Neuronal stem cell (in vitro differentiated cells): ENCODE results near the gene SPRYD3.
A peak's percentile ranks its signal among the peaks of the same experiment; 100 is the strongest.

Source experiments
- DNase-seq: peaks from one replicate; pipeline ENCODE4 v3.0.0-alpha.2; 2013; ENCODE audit warnings: low spot score
- H2AFZ ChIP-seq: one replicate; pipeline ENCODE4 v1.6.1; 2013; ENCODE audit warnings: mild to moderate bottlenecking, low read length, inconsistent platforms
- H2AK5ac ChIP-seq: 2 replicates; pipeline ENCODE4 v1.6.1; 2013; ENCODE audit warnings: low read depth, mild to moderate bottlenecking, inconsistent platforms, low read length, moderate library complexity, mixed read lengths
- H2BK120ac ChIP-seq: 2 replicates; pipeline ENCODE4 v1.6.1; 2013; ENCODE audit warnings: low read depth, mild to moderate bottlenecking, inconsistent platforms, low read length, moderate library complexity, mixed read lengths
- H2BK12ac ChIP-seq: one replicate; pipeline ENCODE4 v1.6.1; 2013; ENCODE audit warnings: low read length, inconsistent platforms
- H2BK15ac ChIP-seq: 2 replicates; pipeline ENCODE4 v1.6.1; 2013; ENCODE audit warnings: mild to moderate bottlenecking, low read length, inconsistent platforms, mixed read lengths
- H2BK5ac ChIP-seq: one replicate; pipeline ENCODE4 v1.6.1; 2013; ENCODE audit warnings: inconsistent platforms, mild to moderate bottlenecking, low read length, moderate library complexity
- H3K14ac ChIP-seq: one replicate; pipeline ENCODE4 v1.6.1; 2013; ENCODE audit warnings: low read length, inconsistent platforms
- H3K18ac ChIP-seq: 2 replicates; pipeline ENCODE4 v1.6.1; 2013; ENCODE audit warnings: low read length, inconsistent platforms
- H3K23ac ChIP-seq: 2 replicates; pipeline ENCODE4 v1.6.1; 2013; ENCODE audit warnings: low read depth, mild to moderate bottlenecking, mixed read lengths, low read length, inconsistent platforms; ENCODE audit not compliant: poor library complexity
- H3K27ac ChIP-seq: replicated peaks from 3 replicates; pipeline ENCODE4 v1.5.1; 2013; ENCODE audit warnings: low read length, inconsistent platforms
- H3K27me3 ChIP-seq, 3 experiments: 2 replicates each; pipeline ENCODE4 v1.6.1; 2013; ENCODE audit warnings: low read length in 3 of 3, mild to moderate bottlenecking in 2 of 3, inconsistent platforms in 1 of 3, low read depth in 1 of 3, mixed read lengths in 1 of 3, moderate library complexity in 1 of 3; ENCODE audit not compliant: control insufficient read depth in 3 of 3, insufficient read depth in 3 of 3
- H3K36me3 ChIP-seq, 2 donors: replicated peaks in 1 of 2; 2 replicates each; pipeline ENCODE4 v1.6.1; 2013; ENCODE audit warnings: low read length in 2 of 2; ENCODE audit not compliant: control insufficient read depth in 2 of 2, insufficient read depth in 2 of 2
- H3K4ac ChIP-seq: 2 replicates; pipeline ENCODE4 v1.6.1; 2013; ENCODE audit warnings: inconsistent platforms, mild to moderate bottlenecking, low read length, moderate library complexity
- H3K4me1 ChIP-seq, 2 donors: 1 replicate in 1 of 2; 2 replicates in 1 of 2; pipeline ENCODE4 v1.6.1; 2013; ENCODE audit warnings: low read length in 2 of 2, low read depth in 1 of 2; ENCODE audit not compliant: control insufficient read depth in 2 of 2, insufficient read depth in 1 of 2
- H3K4me2 ChIP-seq: one replicate; pipeline ENCODE4 v1.6.1; 2013; ENCODE audit warnings: mild to moderate bottlenecking, low read length, inconsistent platforms; ENCODE audit not compliant: insufficient read depth, poor library complexity, severe bottlenecking
- H3K4me3 ChIP-seq, 2 donors: 2 replicates each; pipeline ENCODE4 v1.5.1; 2013; ENCODE audit warnings: low read length in 2 of 2, mild to moderate bottlenecking in 2 of 2, inconsistent platforms in 1 of 2, moderate library complexity in 1 of 2
- H3K79me1 ChIP-seq: one replicate; pipeline ENCODE4 v1.6.1; 2013; ENCODE audit warnings: low read depth, mild to moderate bottlenecking, inconsistent platforms, low read length, moderate library complexity
- H3K9ac ChIP-seq: one replicate; pipeline ENCODE4 v1.6.1; 2013; ENCODE audit warnings: mild to moderate bottlenecking, low read depth, low read length, inconsistent platforms; ENCODE audit not compliant: poor library complexity
- H3K9me3 ChIP-seq, 2 donors: replicated peaks in 1 of 2; 2 replicates each; pipeline versions ENCODE3 to v1.6.1; 2013; ENCODE audit warnings: low read length in 2 of 2, mild to moderate bottlenecking in 2 of 2, inconsistent platforms in 1 of 2, low read depth in 1 of 2, mixed read lengths in 1 of 2, moderate library complexity in 1 of 2; ENCODE audit not compliant: control insufficient read depth in 2 of 2, insufficient read depth in 1 of 2
- H4K8ac ChIP-seq: one replicate; pipeline ENCODE4 v1.6.1; 2013; ENCODE audit warnings: low read depth, mild to moderate bottlenecking, inconsistent platforms, low read length, moderate library complexity
- H4K91ac ChIP-seq: one replicate; pipeline ENCODE4 v1.6.1; 2013; ENCODE audit warnings: low read length, low read depth, mild to moderate bottlenecking, inconsistent platforms; ENCODE audit not compliant: poor library complexity
- WGBS, 2 donors: extraction: QIAGEN DNeasy Blood & Tissue Kit; methylation state at CpG; one replicate each; pipeline ENCODE4 v1.1.7; 2013; ENCODE audit warnings: missing lambda C conversion rate in 2 of 2, mixed read lengths in 1 of 2; ENCODE audit not compliant: insufficient read length in 2 of 2, insufficient replicate concordance in 1 of 2; ENCODE audit errors: extremely low coverage in 2 of 2; 5-methylcytosine and 5-hydroxymethylcytosine counted together

SPRYD3 gene

DNA sequence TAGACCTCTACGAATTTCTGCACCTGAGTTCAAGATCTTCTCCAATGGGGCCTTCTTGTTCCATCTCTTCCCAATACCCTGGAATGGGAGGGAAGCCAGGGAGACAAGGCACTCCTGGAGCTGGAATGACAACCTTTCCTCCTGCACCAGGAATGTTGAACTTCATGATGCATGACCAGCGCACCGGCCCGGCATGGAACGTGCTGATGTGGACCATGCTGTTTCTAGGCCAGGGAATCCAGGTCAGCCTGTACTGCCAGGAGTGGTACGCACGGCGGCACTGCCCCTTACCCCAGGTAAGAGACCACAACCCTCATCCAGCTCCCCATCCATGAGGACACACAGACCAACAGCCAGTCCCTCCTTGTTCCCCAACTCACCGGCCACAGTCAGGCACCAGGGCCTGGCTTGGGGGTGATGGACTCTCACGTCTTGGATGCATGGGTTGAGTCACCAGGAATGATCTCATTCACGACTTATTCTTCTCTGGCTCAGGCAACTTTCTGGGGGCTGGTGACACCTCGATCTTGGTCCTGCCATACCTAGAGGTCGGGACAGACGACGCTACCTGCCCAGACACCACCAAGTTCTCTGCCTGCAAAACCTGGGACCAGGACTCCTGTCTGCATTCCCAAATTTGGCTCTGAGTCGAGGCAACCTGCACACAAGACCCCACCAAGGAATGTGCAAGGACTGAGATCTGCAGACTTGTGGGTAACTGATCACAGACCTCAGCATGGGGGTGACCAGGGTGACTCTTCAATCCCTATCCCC lies 44.6 kb upstream of the SPRYD3 start:
- Histone ChIP-seq H3K36me3 (no peaks in the 10 kb centered on the region), H2AFZ (no peak overlapping the region), H3K4me1 (peaks cover 0 to 2% of the 10 kb centered on the region in 2 donors), H3K4ac (no peak overlapping the region), H3K4me3 (peak overlapping the region in 1 of 2 donors; percentile 34), H3K18ac (peak overlapping the region; percentile 61), H3K4me2 (no peak overlapping the region), H3K9ac (no peak overlapping the region), H3K14ac (no peak overlapping the region), H3K27me3 (peaks cover 0 to 7% (median 2%) of the 10 kb centered on the region in 3 experiments), H4K91ac (no peak overlapping the region), H2BK120ac (no peak overlapping the region), H3K23ac (peak overlapping the region; percentile 32), H2BK12ac (no peak overlapping the region), H3K79me1 (no peaks in the 10 kb centered on the region), H3K9me3 (peaks cover 0 to 6% of the 10 kb centered on the region in 2 donors), H3K27ac (no peak overlapping the region), H2AK5ac (no peak overlapping the region), H4K8ac (no peak overlapping the region), H2BK15ac (no peak overlapping the region), H2BK5ac (no peak overlapping the region)
- no CpG with 5 or more reads among the region's 16 CpGs for WGBS, 2 donors
- DNase-seq: no peak

DNA sequence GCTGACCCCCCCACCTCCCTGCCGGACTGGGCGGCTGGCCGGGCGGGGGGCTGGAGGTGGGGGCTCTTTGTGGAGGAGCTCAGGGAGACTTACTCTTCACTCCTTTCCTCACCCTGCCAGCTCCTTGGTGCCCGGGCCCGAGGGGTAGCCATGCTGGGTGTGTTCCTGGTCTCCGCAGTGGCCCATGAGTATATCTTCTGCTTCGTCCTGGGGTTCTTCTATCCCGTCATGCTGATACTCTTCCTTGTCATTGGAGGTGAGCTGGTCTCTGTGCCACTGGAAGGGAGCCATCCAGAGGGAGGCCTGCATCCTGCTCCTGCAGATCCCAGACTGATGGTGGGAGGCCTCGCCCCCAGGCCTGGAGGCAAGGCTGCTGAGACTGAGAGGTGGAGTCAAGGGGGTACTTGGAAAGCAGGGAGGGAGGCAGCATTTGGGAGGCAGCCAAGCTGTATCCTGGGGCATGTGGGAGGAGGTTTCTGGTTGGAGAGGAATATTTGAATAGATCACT lies 43.8 kb upstream of the SPRYD3 start:
- Histone ChIP-seq H2AFZ (no peak overlapping the region), H3K9me3 (peaks cover 0 to 6% of the 10 kb centered on the region in 2 donors), H4K91ac (no peak overlapping the region), H3K27ac (no peak overlapping the region), H3K18ac (no peak overlapping the region), H3K23ac (no peak overlapping the region), H2BK15ac (no peak overlapping the region), H3K4me2 (no peak overlapping the region), H3K27me3 (peaks cover 0 to 7% (median 0%) of the 10 kb centered on the region in 3 experiments), H3K4me1 (peaks cover 0 to 2% of the 10 kb centered on the region in 2 donors), H3K79me1 (no peaks in the 10 kb centered on the region), H3K4ac (no peak overlapping the region), H2BK120ac (no peak overlapping the region), H4K8ac (no peak overlapping the region), H2BK5ac (no peak overlapping the region), H3K9ac (no peak overlapping the region), H2AK5ac (no peak overlapping the region), H3K36me3 (no peaks in the 10 kb centered on the region), H3K4me3 (no peak overlapping the region), H3K14ac (no peak overlapping the region), H2BK12ac (peak overlapping the region; percentile 90)
- no CpG with 5 or more reads among the region's 10 CpGs for WGBS, 2 donors
- no peak for DNase-seq

DNA sequence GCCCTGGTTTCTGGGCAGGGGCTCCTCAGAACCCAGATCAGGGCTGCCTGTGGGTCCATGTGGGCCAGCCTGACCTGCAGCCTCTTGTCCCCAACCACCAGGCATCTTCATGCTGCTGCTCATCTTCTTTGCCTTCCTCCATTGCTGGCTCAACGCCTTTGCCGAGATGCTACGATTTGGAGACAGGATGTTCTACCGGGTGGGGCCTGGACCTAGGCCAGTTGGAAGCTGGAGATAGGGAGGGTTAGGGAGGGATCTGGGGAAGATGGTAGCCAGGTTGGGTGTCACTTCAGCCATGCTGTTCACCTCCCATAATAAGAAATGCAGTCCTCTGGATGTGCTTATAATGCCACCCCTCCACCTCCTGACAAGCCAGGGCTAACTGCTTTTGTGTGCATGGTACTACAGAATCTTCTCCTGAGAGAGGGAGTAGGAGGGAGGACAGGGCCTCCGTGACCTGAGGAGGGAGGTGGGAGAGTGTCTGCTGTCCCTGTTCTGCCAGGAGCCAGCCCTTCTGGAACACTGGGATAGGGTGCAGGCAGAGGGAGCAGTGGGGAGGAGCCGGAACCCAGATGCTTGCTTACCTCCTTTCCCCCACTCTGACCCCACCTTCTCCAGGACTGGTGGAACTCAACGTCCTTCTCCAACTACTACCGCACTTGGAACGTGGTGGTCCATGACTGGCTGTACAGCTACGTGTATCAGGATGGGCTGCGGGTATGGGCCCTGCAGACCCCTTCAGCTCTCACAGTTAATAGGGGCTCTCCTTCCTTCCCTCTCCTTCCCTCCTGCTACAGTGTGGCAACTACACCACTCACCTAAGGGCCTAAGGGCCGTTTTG lies 41.7 kb upstream of the SPRYD3 start:
- Histone ChIP-seq H2AK5ac (no peak overlapping the region), H3K14ac (no peak overlapping the region), H3K79me1 (no peaks in the 10 kb centered on the region), H3K9me3 (peaks cover 0 to 6% of the 10 kb centered on the region in 2 donors), H3K4me3 (no peak overlapping the region), H3K36me3 (no peaks in the 10 kb centered on the region), H4K91ac (no peak overlapping the region), H3K23ac (peak overlapping the region; percentile 44), H2BK5ac (no peak overlapping the region), H3K18ac (no peak overlapping the region), H2BK12ac (no peak overlapping the region), H4K8ac (no peak overlapping the region), H3K4me1 (peaks cover 0 to 3% of the 10 kb centered on the region in 2 donors), H2AFZ (no peak overlapping the region), H3K27ac (no peak overlapping the region), H3K4me2 (no peak overlapping the region), H3K4ac (no peak overlapping the region), H3K9ac (peak overlapping the region; percentile 60), H3K27me3 (peaks cover 0 to 11% (median 0%) of the 10 kb centered on the region in 3 experiments), H2BK15ac (no peak overlapping the region), H2BK120ac (no peak overlapping the region)
- DNase-seq: no peak
- WGBS, 2 donors: no CpG with 5 or more reads among the region's 12 CpGs
